DND-41 (cell line): ENCODE measurements around the gene SETD9.

Experiments
- EZH2 ChIP-seq: IDR thresholded peaks from 3 replicates; pipeline ENCODE4 v1.6.1; 2012; ENCODE audit warnings: borderline replicate concordance, low read depth, mild to moderate bottlenecking, moderate library complexity, low read length, inconsistent platforms; ENCODE audit not compliant: severe bottlenecking
- TF ChIP-seq, protein P1 (sequence below): IDR thresholded peaks from 2 replicates; pipeline ENCODE4 v1.5.1; 2012; ENCODE audit warnings: borderline replicate concordance, low read length, moderate library complexity, mild to moderate bottlenecking; ENCODE audit not compliant: poor library complexity, severe bottlenecking; ENCODE audit errors: extremely low read depth

DNA sequence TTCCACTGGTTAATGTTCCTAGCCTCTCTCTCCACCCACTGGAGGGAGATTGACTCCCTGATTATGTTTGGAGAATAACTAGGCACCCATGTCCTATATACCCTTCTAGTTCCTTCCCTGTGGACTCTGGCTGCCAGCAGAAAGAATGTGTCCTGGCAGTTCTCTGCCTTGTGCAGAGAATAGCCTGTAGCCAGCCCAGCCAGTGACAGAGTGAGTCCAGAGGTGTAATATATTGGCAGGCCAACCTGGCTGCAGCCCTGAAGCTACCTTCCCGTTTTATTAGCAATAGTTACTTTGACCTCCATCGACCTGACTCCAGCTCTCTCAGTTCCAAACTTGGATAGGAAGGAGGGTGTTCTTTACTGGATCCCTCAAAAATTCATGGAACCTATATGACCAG lies 8.1 kb downstream of the SETD9 start:
- TF ChIP-seq, protein P1, sequence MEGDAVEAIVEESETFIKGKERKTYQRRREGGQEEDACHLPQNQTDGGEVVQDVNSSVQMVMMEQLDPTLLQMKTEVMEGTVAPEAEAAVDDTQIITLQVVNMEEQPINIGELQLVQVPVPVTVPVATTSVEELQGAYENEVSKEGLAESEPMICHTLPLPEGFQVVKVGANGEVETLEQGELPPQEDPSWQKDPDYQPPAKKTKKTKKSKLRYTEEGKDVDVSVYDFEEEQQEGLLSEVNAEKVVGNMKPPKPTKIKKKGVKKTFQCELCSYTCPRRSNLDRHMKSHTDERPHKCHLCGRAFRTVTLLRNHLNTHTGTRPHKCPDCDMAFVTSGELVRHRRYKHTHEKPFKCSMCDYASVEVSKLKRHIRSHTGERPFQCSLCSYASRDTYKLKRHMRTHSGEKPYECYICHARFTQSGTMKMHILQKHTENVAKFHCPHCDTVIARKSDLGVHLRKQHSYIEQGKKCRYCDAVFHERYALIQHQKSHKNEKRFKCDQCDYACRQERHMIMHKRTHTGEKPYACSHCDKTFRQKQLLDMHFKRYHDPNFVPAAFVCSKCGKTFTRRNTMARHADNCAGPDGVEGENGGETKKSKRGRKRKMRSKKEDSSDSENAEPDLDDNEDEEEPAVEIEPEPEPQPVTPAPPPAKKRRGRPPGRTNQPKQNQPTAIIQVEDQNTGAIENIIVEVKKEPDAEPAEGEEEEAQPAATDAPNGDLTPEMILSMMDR = no peak
- TF ChIP-seq EZH2 = no peak
